ENCODE data around the gene SLC27A2. TPM values are rescaled to one million over a fixed set of nuclear protein-coding genes. Genes with fewer than 3 reads are reported as not detected.

Gene SLC27A2
- total RNA-seq, 1 donor = 49.8 TPM

DNA sequence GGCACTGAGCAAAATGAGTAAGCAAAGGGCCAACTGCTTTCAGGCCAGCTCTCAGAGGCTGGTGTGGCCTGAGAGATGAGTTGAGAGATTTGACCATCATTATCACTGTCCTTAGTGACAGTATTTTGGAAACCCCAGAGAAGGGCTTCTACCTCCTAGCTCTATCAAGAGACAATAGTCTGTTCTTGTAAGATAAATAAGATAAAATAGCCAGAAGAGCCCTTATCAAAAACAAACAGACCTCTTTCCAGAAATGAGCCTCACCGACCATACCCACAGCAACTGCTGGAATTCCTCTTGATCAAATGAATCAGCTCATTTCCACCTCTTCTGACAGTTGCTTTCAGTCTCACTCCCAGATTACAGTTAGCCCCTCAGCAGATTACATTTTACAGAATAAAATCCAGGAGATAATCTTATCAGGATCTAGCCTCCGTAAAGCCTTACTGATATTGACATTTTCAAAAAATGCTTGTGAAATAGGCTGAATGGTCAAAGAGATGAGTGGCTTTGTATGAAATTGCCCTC, 79.0 kb downstream of the SLC27A2 start:
- DNase-seq (ENCODE audit: low read depth in 2 of 3, low spot score in 2 of 3) = peak in 2 of 3 donors; percentile 70 to 81

DNA sequence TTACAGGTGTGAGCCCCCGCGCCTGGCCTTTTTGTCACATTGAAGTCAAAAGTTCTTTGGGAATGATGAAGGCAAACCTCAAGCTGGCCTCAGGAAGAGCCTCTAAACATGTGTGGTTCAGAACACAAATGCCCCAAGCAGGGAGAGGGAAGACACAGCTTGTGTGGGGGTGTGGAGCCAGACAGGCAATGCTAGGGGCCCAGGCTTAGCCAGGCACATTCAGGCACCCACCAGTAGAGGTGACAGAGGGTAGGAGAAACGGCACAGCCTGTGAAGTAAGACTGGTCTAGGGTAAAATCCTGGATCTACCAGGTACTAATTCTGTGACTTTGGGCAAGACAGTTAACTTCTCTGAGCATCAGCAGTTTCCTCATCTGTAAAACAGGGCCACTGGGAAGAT, 80.0 kb downstream of the SLC27A2 start:
- DNase-seq (ENCODE audit: low read depth in 2 of 3, low spot score in 2 of 3) = no peak

DNA sequence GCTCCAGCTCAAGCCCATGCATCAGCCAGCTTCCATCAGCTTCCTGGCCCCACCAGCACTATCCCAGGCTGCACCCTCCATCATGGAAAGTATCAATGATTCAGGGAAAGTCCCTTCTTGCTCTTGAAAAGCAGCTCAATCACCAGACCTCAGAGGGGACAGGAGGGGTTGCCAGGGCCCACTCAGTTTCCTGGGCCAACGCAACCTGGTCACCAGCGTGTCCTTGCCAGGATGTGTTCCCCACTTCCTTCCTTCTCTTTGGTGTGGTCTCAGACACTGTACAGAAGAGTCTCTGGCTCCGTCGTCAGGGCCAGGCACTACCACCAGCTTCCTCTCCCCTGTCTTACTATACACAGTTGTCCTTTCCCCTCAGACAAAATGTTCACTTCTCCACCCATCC, 80.5 kb downstream of the SLC27A2 start:
- DNase-seq (ENCODE audit: low read depth in 2 of 3, low spot score in 2 of 3) = peak in 2 of 3 donors; percentile 73 to 93

DNA sequence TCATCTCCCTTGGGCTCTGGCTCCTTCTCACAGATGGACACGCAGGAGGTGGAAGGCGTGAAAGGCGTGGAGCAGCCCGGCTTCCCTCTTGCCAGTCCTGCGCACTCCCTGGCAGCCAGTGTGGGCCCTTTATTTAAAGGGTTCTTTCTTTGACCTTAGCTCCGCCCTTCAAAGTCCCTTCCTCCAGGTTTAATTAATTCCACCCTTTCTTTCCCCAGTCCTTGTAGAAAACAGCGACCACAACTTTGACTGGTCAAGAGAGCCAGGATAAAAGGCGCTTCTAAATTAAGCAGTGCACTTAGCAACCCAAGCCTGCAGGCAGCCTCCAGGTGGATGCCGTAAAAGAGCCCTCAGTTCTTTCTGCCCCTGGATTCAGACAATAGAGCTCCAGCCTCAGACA, 83.6 kb downstream of the SLC27A2 start, which contains the start of gene HDC:
Gene HDC, minus strand, starts transcription at position 107 of the 400 bp plus-strand sequence. Its CDS starts 103 bp downstream, at position 4.
- no peak for DNase-seq (ENCODE audit: low read depth in 2 of 3, low spot score in 2 of 3)

DNA sequence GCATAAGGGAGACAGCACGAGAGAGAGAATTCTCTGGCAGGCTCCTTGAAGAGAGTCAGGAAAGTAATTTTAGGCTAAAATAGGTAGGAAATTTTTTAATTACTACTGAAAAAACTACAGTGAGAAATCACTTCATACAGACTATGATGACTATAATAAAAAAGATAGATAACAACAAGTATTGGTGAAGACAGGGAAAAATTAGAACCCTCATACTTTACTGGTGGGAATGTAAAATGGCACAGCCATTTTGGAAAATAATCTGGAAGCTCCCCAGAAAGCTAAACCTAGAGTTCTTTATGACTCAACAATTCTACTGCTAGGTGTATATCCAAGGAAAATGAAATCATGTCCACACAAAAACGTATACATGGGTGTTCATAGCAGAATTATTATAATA, 85.6 kb downstream of the SLC27A2 start:
- no peak for DNase-seq (ENCODE audit: low read depth in 2 of 3, low spot score in 2 of 3)

DNA sequence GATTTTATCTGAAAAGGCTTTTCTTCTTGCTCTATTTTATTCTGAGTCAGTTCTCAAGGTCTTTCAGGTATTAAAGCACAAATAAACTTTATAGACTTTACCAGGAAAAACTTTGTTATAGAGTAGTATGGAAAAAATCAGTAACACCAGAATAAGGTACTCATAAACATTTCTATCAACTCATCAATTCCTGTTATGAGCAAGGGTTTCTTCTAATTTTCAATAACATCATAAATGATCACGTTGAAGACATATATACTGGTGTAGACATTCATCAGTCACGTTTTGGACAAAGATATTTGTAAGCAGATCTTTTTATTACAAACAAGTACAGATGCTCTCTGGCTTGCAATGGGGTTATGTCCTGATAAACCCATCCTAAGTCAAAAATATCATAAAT, 93.1 kb downstream of the SLC27A2 start:
- DNase-seq (ENCODE audit: low read depth in 2 of 3, low spot score in 2 of 3) = no peak

DNA sequence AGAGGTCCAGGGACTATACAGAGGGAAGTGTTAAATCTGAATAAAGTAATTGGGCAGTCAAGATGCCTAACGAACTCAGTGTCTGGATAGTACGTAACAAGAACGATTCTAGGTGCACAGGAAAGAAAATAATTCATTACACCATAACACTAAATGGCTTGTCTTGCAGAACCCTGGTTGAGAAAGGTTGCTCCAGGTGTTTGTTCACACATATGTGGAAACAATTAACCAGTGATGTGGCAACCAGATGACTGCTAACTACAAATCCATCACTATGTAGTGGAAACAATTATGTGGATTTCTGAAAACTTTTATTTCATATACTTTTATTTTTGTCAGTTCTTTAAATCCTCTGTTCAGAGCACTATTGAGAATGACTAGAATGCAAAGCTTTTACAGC, 93.9 kb downstream of the SLC27A2 start:
- no peak for DNase-seq (ENCODE audit: low read depth in 2 of 3, low spot score in 2 of 3)

DNA sequence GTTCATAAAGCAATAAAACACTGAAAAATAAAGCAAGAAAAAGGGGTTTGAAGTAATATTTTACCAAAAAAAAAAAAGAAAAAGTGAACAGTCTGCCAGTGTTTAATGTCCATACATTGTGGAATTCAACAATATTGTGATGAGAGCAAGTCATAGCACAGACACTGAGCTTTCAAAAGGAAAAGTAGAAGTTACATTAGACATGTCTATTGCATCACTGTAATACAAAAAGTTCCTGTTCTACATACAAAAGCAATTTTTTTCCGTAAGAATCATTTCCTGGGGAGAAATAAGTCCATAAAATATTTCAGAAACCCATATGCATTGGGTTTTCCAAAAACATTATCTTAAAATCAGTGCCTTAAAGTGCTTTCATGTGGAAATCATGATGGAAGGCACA, 95.4 kb downstream of the SLC27A2 start:
- no peak for DNase-seq (ENCODE audit: low read depth in 2 of 3, low spot score in 2 of 3)

DNA sequence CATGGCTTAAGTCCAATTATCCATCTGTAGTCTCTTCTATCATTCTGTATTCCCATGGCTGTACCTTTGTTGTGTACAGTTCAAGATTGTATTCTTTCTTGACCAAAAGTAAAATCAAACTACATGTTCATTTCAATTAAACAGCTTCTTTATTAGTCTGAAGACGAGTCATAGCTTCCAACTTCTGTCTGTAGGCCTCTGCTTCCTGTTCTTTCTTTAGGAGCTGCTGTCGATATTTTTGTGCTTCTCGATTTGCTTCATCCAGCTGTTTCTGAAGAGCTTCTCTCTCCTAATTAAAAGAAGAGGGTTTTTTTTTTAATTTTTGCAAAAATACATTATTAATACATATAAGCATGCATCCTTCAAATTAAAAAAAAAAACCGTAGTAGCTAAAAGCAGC, 96.5 kb downstream of the SLC27A2 start:
- no peak for DNase-seq (ENCODE audit: low read depth in 2 of 3, low spot score in 2 of 3)

DNA sequence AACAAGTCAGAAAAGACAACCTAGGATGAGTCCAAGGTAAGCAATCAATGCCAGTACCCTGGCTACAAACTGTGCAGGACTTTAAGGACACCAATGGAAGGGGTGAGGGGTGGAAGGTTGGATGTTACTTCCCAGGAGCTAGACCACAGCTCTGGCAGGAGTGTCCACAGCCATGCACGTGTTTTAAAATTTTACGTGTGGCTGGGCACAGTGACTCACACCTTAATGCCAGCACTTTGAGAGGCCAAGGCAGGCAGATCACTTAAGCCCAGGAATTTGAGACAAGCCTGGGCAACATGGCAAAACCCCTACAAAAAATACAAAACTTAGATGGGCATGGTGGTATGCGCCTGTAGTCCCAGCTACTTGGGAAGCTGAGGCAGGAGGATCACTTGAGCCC, 98.3 kb downstream of the SLC27A2 start:
- no peak for DNase-seq (ENCODE audit: low read depth in 2 of 3, low spot score in 2 of 3)

DNA sequence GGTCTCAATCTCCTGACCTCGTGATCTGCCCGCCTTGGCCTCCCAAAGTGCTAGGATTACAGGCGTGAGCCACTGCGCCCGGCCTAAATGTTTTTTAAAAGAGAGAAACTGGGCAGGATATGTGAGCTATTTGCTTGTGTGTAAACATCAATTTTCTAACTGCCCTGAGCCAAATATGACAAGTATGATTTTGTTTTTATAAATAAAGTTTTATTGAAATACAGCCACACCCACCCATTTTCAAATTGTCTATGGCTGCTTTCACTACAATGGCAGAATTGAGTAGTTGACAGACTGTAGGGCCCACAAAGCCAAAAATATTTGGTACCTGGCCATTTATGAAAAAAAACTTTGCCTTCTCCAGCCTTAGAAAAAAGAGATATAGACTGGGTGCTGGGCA, 99.4 kb downstream of the SLC27A2 start:
- no peak for DNase-seq (ENCODE audit: low read depth in 2 of 3, low spot score in 2 of 3)

Small RNA genes within 50 kb of the gene (small RNA-seq; reads per million reads assigned to genes)
- not detected for gene RF00019

Other genes starting within 250 kb of the SLC27A2 start
- 141 TPM for gene ATP8B4, start 63.0 kb upstream of the SLC27A2 start, total RNA-seq
- 66.8 TPM for gene HDC, start 83.5 kb downstream of the SLC27A2 start, total RNA-seq
- gene GABPB1, start 173.0 kb downstream of the SLC27A2 start, total RNA-seq = 94.5 TPM
- gene USP8, start 242.2 kb downstream of the SLC27A2 start, total RNA-seq = 14.0 TPM